Astrocyte (in vitro differentiated cells and primary cell): ENCODE data around the gene CSNK2A1. TPM values are rescaled to one million over a fixed set of nuclear protein-coding genes. Genes with fewer than 3 reads are reported as not detected.
A peak's percentile ranks its signal among the peaks of the same experiment; 100 is the strongest.

Experiments
- DNase-seq: peaks from one replicate; pipeline ENCODE4 v3.0.0-alpha.2; 2010; ENCODE audit warnings: low read depth
- FAIRE-seq: peaks from 2 replicates; lab custom pipeline; 2011; peaks lifted over from hg19 to GRCh38; lab: Jason Lieb, UNC
- H2AFZ ChIP-seq: 2 replicates; pipeline ENCODE4 v1.6.0; 2012; ENCODE audit warnings: low read depth, low read length, inconsistent platforms
- H3K27ac ChIP-seq: 2 replicates; pipeline ENCODE4 v1.5.1; 2011; ENCODE audit warnings: low read depth, low read length, inconsistent platforms
- H3K27me3 ChIP-seq: 2 replicates; pipeline ENCODE4 v1.6.0; 2011; ENCODE audit warnings: low read length, inconsistent platforms; ENCODE audit not compliant: insufficient read depth
- H3K36me3 ChIP-seq: 2 replicates; pipeline ENCODE4 v1.5.1; 2011; ENCODE audit warnings: low read length, inconsistent platforms; ENCODE audit not compliant: insufficient read depth
- H3K4me1 ChIP-seq: 2 replicates; pipeline ENCODE4 v1.5.1; 2011; ENCODE audit warnings: low read length, inconsistent platforms; ENCODE audit not compliant: insufficient read depth
- H3K4me2 ChIP-seq: 2 replicates; pipeline ENCODE4 v1.6.0; 2012; ENCODE audit warnings: low read length, inconsistent platforms
- H3K4me3 ChIP-seq: 2 replicates; pipeline ENCODE4 v1.5.1; 2011; ENCODE audit warnings: low read depth, mild to moderate bottlenecking, low read length, inconsistent platforms; ENCODE audit not compliant: insufficient read depth
- H3K79me2 ChIP-seq: 2 replicates; pipeline ENCODE4 v1.6.0; 2012; ENCODE audit warnings: mild to moderate bottlenecking, low read length, inconsistent platforms; ENCODE audit not compliant: insufficient read depth
- H3K9ac ChIP-seq: 2 replicates; pipeline ENCODE4 v1.6.0; 2012; ENCODE audit warnings: mild to moderate bottlenecking, low read length, inconsistent platforms
- H3K9me3 ChIP-seq: 2 replicates; pipeline ENCODE4 v1.5.1; 2012; ENCODE audit warnings: low read depth, mild to moderate bottlenecking, low read length, inconsistent platforms; ENCODE audit not compliant: insufficient read depth
- H4K20me1 ChIP-seq: 2 replicates; pipeline ENCODE4 v1.6.0; 2012; ENCODE audit warnings: low read length, inconsistent platforms; ENCODE audit not compliant: insufficient read depth
- H3K27ac Mint-ChIP-seq: one replicate; pipeline ENCODE4 v1.8.0; 2021; ENCODE audit warnings: mild to moderate bottlenecking, mixed read lengths; ENCODE audit not compliant: unreplicated experiment
- H3K27me3 Mint-ChIP-seq: one replicate; pipeline ENCODE4 v1.8.0; 2021; ENCODE audit warnings: low read depth, mixed read lengths; ENCODE audit not compliant: unreplicated experiment
- H3K36me3 Mint-ChIP-seq: one replicate; pipeline ENCODE4 v1.8.0; 2021; ENCODE audit warnings: low read depth, mixed read lengths; ENCODE audit not compliant: unreplicated experiment
- H3K4me1 Mint-ChIP-seq: one replicate; pipeline ENCODE4 v1.8.0; 2021; ENCODE audit warnings: low read depth, mixed read lengths; ENCODE audit not compliant: unreplicated experiment
- H3K4me3 Mint-ChIP-seq: one replicate; pipeline ENCODE4 v1.8.0; 2021; ENCODE audit warnings: mild to moderate bottlenecking, moderate library complexity, mixed read lengths; ENCODE audit not compliant: unreplicated experiment
- H3K9me3 Mint-ChIP-seq: one replicate; pipeline ENCODE4 v1.8.0; 2021; ENCODE audit warnings: mild to moderate bottlenecking, mixed read lengths; ENCODE audit not compliant: unreplicated experiment
- CTCF ChIP-seq: IDR thresholded peaks from 2 replicates; pipeline ENCODE4 v1.5.1; 2011; ENCODE audit warnings: low read depth, mild to moderate bottlenecking, inconsistent platforms, low read length, moderate library complexity; ENCODE audit not compliant: insufficient read depth
- EZH2 ChIP-seq: IDR thresholded peaks from 2 replicates; pipeline ENCODE4 v1.6.1; 2012; ENCODE audit warnings: mild to moderate bottlenecking, low read length, inconsistent platforms; ENCODE audit not compliant: insufficient read depth
- total RNA-seq: library from RNA; stranded (reverse); gene quantifications from 2 replicates; pipeline ENCODE4 v1.2.1, GENCODE V29; 2021

The CSNK2A1 gene
- total RNA-seq, 1 donor from 2014 or later = 226 TPM

- Histone ChIP-seq H3K36me3 (peaks cover 3% of the 10 kb centered on the region), H3K27me3 (no peaks in the 10 kb centered on the region), H3K9me3 (no peaks in the 10 kb centered on the region), H3K9ac (no peak overlapping the region), H2AFZ (no peak overlapping the region), H3K4me1 (peaks cover 23% of the 10 kb centered on the region), H3K79me2 (peaks cover 94% of the 10 kb centered on the region), H4K20me1 (peaks cover 86% of the 10 kb centered on the region), H3K4me3 (no peak overlapping the region), H3K27ac (no peak overlapping the region), H3K4me2 (peak overlapping the region; percentile 68)
- Mint-ChIP-seq H3K27ac (peak overlapping the region; percentile 45), H3K9me3 (no peaks in the 10 kb centered on the region), H3K4me1 (peaks cover 51% of the 10 kb centered on the region), H3K4me3 (peak overlapping the region; percentile 67), H3K36me3 (peaks cover 17% of the 10 kb centered on the region), H3K27me3 (no peaks in the 10 kb centered on the region)
- DNase-seq (no peak), FAIRE-seq (no peak)
- TF ChIP-seq EZH2 (no peak), CTCF (no peak)
These were observed 4.4 kb downstream of the CSNK2A1 start for GRCh38 chr20:539191-539590.

GRCh38 chr20:537983-538382 lies 5.6 kb downstream of the CSNK2A1 start:
- Histone ChIP-seq H3K9ac (no peak overlapping the region), H3K4me3 (no peak overlapping the region), H3K79me2 (peaks cover 100% of the 10 kb centered on the region), H3K36me3 (peaks cover 3% of the 10 kb centered on the region), H3K27me3 (no peaks in the 10 kb centered on the region), H3K4me1 (peaks cover 23% of the 10 kb centered on the region), H4K20me1 (peaks cover 98% of the 10 kb centered on the region), H3K4me2 (no peak overlapping the region), H3K27ac (no peak overlapping the region), H2AFZ (no peak overlapping the region), H3K9me3 (no peaks in the 10 kb centered on the region)
- Mint-ChIP-seq H3K36me3 (peaks cover 18% of the 10 kb centered on the region), H3K9me3 (no peaks in the 10 kb centered on the region), H3K4me3 (no peak overlapping the region), H3K27me3 (no peaks in the 10 kb centered on the region), H3K27ac (peak overlapping the region; percentile 29), H3K4me1 (peaks cover 51% of the 10 kb centered on the region)
- DNase-seq = no peak
- no peak for TF ChIP-seq EZH2
- TF ChIP-seq CTCF = no peak
- FAIRE-seq = no peak

- no peaks in the 10 kb centered on the region for H3K27me3 ChIP-seq
- H3K27ac ChIP-seq = no peak overlapping the region
- peaks cover 98% of the 10 kb centered on the region for H4K20me1 ChIP-seq
- Mint-ChIP-seq H3K27ac (no peak overlapping the region), H3K4me1 (peaks cover 53% of the 10 kb centered on the region), H3K4me3 (peak overlapping the region; percentile 63), H3K36me3 (peaks cover 18% of the 10 kb centered on the region), H3K27me3 (no peaks in the 10 kb centered on the region), H3K9me3 (no peaks in the 10 kb centered on the region)
- no peak overlapping the region for H3K4me3 ChIP-seq
- H3K9me3 ChIP-seq = no peaks in the 10 kb centered on the region
- H3K4me1 ChIP-seq = peaks cover 19% of the 10 kb centered on the region
- no peak overlapping the region for H2AFZ ChIP-seq
- peaks cover 3% of the 10 kb centered on the region for H3K36me3 ChIP-seq
- peaks cover 100% of the 10 kb centered on the region for H3K79me2 ChIP-seq
- no peak for TF ChIP-seq CTCF
- DNase-seq (no peak), FAIRE-seq (no peak)
- no peak overlapping the region for H3K9ac ChIP-seq
- peak overlapping the region; percentile 10 for H3K4me2 ChIP-seq
These were observed 7.1 kb downstream of the CSNK2A1 start for GRCh38 chr20:536426-537010.
